Epidermal melanocyte (primary cell): ENCODE results near the gene TMEM200A.
"Not testable (repeated sequence)": the region's sequence is repeated elsewhere in the genome, so short reads cannot be mapped to it uniquely, and the experiment has no call there.

Source experiments
- DNase-seq: peaks from one replicate; pipeline ENCODE4 v3.0.0; 2011; ENCODE audit warnings: low spot score; ENCODE audit not compliant: insufficient read length

TMEM200A gene

DNA sequence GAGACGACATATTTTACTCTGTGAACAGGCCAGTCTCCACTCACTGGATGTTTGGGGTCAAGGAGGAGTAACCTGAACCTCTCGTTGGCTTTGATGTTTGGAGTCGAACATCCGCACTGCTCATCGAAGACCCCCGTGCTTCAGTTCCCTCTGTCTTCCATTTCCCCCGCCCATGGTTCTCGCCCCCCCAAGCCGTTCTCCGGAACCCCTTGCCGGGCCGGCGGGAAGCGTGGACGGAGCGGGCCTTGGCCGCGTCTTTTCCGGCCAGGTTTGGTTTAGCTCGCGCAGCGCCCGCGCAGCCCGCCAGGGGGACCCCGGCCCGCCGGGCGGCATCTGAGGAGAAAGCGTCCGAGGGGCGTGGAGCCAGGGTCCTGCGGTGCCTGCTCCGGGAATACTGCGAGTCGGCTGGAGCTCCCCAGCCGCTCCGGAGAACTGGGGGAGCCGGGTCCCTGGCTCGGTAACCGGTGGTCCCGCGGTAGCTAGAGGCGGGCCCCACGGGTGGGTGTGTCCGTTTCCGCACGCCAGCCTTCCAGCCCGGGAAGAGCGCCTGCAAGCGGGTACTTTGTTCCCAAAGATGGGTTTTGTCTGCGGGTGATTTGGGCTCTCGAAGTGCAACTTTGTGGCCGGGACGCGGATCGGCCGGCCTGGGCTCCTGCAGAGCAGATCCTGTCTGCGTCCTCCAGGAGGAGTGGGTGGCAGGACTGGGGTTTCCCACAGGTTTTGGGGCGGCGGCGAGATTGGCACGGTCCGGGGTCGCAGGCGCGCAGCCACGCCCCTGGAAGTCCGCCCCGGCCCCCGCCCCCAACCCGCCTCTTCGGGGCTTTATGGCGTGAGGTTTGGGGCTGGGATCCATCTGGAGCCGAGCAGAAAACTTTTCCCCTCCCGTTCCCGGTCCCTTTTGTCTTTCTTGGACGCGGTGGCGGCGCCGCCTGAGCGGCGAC, at the start of gene TMEM200A:
TSS of gene TMEM200A (plus strand) at position 852 of the 941 bp plus-strand sequence. CDS start 74,406 bp downstream, outside the sequence.
- DNase-seq: no peak

DNA sequence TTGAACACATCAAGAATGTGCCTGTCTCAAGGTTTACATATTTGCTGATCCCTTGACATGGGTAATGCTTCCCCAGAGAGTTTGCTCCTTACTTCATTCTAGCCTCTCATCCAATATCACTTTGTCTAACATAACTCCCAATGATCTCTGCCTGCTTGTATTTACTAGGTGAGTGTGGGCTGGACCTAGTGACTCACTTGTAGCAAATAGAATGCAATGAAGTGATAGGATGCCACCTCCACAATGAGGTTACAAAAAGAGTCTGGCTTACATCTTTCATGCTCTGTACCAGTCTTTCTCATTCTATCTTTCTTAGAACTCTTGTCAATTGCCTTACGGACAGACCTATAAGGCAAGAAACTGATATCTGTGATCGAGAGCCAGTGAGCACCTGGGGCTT, 44.9 kb upstream of the TMEM200A start:
- DNase-seq: no peak

DNA sequence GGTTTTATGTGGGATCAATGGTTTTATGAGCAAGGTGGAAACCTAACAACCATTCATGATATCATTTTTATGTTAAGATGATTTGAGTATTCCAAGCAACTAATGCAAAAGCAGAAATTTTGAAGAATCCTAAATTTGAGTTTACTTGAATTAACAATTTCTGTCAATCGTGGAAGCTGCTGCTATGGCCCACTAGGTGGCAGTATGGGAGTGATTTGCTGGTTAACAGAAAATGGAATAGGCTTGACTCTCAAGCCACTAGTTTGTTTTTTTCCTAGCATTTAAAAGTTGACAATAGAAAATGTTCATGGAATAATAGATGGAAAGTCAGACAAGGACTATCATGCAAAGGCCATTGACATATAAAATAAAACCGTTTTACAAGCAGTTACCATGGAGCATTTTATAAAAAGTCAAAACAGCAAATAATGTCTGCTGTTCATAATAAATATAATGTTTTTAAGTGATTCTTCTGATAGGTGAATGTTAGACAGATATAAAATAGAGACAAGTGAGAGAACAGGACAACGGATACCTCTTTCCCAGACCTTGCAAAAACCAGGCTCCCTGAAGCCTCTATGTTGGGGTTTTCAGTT, 43.0 kb upstream of the TMEM200A start:
- DNase-seq: no peak

DNA sequence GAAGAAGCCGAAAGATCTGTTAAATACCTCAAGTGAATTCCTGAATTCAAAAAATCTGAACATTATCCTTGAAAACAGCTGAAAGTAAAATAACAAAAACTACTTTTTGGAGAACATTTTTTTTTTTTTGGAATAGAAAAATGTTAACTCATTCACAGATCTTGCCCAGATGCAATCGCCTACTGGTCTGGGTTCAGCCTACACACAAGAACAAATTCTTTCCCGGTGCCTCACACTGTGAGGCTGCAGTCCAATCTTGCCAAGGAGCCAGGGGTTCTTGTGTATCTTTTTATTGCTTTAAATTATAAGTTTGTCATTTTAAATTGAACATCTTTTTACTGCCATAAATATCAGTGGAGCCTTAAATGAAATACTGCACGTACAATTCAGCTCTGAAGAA, 41.2 kb upstream of the TMEM200A start:
- no peak for DNase-seq

DNA sequence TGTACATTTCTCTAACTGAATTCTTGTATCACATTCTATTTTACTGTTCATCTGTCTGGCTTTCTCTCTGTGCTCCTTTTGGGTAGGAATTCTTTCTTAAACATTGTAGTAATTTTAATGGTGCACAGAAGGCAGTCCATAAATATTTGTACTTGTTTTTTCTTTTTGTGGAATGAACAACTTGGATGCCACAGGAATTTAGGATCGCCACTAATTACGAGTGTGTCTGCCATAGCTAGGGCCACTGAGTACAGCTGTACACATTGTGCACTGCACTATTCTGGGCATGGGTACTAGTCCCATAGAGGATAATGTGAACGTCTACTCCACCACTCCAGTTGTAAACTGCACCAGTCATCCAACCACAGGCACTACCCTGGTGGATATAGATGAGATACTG, 39.3 kb upstream of the TMEM200A start:
- DNase-seq: no peak

DNA sequence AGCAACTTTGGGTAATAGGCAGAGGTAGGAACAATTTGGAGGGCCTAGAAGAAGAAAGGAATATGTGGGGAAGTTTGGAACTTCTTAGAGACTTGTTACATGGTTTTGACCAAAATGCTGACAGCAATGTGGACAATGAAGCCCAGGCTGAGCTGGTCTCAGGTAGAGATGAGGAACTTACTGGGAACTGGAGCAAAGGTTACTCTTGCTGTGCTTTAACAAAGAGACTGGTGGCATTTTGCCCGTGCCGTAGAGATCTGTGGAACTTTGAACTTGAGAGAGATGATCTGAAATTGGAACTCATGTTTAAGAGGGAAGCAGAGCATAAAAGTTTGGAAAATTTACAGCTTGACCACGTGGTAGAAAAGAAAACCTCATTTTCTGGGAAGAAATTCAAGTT, 28.3 kb upstream of the TMEM200A start:
- DNase-seq: no peak

DNA sequence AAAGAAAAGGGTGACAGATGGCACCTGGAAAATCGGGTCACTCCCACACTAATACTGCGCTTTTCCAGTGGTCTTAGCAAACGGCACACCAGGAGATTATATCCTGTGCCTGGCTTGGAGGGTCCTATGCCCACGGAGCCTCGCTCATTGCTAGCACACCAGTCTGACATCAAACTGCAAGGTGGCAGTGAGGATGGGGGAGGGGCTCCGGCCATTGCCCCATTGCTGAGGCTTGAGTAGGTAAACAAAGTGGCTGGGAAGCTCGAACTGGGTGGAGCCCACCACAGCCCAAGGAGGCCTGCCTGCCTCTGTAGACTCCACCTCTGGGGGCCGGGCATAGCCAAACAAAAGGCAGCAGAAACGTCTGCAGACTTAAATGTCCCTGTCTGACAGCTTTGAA, 19.5 kb upstream of the TMEM200A start:
- not testable (repeated sequence) for DNase-seq

DNA sequence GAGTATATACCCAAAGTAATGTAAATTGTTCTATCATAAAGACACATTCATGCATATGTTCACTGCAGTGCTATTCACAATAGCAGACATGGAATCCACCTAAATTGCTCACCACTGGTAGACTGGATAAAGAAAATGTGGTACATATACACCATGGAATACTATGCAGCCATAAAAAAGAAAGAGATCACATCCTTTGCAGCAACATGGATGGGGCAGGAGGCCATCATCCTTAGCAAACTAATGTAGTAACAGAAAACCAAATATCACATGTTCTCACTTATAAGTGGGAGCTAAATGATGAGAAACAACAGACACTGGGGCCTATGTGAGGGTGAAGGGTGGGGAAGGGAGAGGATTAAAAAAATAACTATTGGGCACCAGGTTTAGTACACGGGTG, 11.5 kb upstream of the TMEM200A start:
- DNase-seq: no peak

DNA sequence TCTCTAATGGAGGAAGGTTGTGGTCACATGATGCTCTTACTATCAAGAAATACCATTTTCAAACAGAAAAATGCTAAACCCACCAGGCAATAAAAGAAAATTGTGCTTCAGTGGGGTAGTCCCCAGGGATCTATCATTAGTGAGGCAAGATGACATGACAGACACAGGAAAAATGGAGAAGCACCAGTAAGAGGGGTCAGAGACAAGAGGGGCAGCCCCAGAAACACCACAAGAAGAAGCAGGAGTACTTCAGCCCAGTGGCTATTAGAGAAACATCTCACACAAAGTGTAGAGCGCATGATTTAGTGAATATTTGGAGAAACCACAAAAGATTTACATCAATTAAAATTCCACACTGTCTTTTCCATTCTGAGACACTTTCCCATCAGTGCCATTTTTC, 10.2 kb upstream of the TMEM200A start:
- DNase-seq: no peak

DNA sequence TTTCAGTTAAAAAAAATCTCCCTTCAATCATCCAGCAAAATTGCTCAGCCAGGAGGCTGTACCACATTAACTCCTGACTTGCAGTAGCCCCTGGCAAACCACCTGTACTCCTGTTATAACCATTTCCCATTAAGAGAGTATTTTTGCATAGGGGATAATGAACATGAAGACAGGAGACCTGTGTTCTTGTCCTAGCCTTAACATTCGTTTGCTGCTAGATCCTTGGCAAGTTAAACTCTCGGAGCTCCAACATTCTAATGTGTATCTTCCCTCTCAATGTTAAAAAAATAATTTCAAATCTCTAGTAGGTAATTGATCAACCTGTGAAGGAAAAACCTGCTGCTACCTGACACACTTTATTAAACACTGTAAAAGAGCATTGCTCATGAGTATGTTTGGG, 8.4 kb upstream of the TMEM200A start:
- no peak for DNase-seq

DNA sequence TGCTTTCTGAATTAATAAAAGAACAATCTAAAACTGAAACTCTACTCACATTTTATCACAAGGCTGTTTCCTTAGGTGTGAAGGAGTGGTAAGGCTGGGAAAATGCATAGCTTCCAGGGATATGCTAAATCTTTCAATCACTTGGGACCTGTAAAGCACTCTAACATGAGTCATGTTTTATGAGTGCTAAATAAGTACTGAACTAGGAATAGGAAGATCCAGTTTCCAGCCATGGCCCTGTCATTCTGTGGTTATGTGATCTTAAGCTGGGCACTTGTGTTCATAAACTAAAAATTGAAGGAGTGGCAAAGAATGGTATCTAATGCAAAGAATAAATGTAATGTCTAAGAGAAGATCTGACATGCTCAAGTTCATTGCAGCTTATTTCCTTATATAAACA, 6.1 kb upstream of the TMEM200A start:
- no peak for DNase-seq

DNA sequence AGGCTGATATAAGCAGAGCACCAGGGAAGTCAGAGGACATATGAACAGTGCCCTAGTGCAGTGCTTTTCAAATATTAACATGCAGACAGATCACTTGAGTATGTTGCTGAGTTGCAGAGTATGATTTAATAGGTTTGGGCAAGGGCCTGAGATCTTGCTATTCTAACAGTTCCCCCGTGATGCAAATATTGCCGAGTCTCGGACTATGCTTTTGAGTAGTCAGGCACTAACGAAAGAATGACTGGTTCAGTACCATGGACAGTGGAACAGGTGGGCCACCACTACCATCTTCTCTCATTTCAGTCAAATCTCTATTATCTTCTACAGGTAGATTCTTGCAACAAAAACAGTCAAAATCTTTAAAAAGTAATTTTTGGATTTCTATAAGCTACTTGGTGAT, 3.7 kb upstream of the TMEM200A start:
- DNase-seq: no peak

DNA sequence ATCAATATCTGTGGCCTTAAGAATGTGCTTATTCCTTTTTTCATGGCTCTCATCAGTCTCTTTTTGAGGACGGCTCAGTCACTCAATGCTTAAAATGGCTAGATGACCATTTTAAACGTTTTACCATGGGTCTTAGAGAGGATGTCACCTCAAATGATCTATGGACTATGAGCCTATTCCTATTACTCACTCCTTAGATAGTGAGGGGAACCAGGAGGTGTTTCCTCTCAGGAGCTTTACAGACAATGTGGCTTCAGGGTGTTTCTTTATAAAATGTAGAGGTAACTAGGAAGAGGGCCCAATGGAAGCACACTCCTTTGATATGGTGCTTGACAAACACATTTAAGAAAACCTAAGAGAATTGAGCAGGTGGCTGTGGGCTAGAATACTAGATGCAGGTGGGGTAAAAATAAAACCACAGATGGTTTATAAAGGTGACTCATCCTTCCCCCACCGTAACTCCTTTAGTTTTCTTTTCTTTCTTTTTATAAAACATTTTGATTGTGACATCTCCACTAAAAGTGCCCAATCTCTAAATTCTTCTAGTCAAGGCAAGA, 1.5 kb upstream of the TMEM200A start:
- no peak for DNase-seq

DNA sequence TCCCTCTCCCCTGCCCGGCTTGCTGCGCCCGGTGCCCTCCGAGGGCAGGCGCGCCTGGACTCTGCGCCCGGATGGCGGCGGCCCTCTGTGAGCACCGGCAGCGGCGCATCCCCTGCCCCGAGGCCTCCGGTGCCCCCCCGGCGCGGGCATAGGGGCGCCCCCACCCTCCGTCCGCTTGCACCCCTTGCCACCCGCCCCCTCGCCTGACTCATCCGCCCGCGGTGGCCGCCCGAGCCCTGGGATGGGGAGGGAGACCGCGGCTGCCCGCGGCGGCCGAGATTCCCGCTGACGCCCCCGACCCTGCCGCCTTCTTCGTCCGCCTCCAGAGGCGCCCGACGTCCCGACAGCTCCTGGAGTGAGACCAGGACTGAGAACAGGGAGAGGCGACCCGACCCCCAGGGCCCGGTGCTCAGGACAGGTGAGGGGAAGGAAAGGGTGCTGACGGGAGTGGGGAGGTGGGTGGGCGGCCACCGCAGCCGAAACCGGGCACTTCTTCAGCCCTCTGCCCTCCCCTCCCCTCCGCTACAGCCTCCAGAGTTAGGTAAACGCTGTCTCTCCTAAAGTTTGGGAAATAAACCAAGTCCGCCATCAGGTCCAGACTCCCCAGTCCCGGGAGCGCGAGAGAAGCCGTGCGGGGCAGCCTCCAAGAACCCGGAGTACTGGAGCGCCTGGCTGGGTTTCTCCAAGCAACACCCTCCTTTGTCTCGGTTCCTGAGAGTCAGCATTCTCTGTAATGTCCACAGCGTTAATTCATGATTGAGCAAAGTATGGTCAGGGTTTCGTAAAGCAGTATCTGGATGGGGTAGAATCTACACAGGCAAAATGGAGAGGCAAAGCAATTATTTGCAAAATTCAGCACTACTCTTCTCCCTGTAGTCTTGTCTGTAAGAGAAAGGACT, 539 bp downstream of the TMEM200A start:
- no peak for DNase-seq

DNA sequence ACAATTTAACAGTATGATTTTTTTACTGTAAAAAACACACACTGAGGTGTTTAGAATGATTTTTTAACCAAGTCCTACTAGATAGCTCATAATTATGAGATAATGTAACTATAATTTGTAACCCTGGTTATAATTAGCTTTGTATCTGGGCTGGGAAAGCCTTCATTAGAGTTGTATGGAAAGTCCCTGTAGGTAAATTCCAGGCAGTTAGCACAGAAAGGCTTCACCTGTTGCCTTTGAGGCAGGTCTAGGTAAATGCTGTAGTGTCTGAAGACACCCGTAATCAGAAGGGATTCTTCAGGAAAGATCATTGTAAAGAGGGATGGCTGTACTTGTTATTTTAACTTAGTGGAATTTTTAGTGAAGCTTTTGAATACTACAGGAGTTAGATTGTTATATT, 1.9 kb downstream of the TMEM200A start:
- no peak for DNase-seq

DNA sequence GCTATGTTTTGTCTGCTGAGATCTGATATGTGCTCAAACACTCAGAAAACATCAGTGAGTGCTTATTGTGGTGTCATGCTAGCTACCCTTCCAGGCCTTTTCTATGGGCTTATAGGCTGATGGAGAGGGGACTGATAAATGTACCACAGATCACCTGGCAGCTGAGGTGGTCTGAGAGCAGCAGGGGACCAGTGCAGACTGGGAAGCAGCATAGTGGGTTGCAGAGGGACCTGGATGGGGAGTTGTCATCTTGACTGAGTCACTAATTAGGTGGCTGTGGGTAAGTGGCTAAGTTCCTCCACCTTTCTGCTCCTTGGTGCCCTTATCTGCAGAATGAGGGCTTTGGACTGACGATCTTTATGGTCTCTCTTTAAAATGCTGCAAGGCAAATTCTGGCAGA, 2.8 kb downstream of the TMEM200A start:
- no peak for DNase-seq

DNA sequence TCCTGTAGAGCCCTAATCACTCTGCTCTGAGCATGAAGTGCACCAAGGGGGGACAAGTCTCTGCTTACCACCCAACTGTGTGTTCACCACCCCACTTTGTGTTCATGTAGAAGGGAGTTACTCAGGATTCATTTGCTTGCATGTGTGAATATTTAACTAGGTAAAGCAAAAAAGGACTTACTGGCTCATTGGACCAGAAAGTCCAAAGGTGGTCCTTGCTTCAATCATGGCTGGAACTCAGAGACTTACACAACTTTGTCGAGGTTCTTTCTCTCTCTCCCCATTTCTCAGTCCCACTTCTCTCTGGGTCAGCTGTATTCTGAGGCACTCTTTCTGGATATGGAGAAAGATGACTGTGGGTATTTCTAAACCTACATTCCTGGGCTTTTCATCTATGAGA, 4.0 kb downstream of the TMEM200A start:
- no peak for DNase-seq

DNA sequence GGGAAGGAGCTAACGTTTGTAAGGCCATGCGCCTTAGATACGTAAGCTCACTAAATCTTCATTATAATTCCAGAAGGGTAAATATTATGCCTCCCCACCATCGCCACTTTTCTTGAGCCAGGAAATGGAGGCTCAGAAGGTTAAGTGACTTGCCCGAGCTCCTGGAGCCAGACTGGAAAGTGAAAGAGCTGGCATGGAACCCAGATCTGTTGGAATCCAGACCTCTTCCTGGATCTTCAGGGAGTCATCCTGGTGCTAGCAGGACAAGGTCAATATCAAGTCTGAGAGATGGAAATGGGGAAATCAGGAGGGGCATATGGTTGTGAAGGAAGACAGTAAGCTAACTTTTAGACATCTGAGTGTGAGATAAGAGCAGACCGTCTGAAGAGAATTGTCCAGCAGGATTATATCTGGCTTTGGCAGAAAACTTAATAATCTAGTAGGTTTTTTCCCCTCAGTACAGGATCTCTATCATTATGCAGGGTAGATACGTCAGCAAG, 6.2 kb downstream of the TMEM200A start:
- no peak for DNase-seq

DNA sequence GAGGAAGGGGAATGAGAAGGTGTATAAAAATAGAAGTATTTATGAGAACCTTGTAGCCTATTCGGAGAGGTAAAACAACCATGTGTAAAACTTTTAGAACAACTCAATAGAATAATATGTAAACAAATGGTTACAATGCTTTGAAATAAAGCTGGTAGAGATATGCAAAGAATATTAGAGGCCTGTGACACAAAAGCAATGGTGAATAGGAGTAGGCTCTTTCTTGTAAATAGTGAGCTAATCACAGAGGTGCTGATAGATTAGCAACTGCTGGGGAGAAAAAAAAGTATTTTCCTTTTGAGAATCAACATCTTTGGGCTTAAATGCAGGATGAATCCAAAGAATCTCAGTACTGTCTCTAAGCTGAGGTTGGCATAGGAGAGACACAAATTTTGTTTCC, 7.0 kb downstream of the TMEM200A start:
- DNase-seq: no peak

DNA sequence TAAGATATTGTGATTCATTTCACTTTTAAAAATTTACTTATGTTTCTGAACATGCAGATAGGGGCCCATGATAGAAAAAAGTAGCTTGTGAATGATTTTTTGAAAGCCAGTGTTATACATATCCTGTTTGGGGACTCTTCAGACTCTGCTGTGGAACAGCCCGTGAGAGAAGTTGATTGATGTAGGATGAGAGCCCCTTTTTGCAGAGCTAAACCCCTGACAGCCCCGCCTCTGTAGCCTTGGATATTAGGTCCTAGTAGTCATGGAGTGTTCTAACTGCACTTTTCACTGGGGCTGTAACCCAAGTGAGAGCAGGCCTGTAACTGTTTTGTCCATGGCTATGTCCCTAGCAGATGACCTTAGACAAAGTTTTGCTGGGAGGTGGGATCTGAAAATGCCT, 8.2 kb downstream of the TMEM200A start:
- DNase-seq: no peak

DNA sequence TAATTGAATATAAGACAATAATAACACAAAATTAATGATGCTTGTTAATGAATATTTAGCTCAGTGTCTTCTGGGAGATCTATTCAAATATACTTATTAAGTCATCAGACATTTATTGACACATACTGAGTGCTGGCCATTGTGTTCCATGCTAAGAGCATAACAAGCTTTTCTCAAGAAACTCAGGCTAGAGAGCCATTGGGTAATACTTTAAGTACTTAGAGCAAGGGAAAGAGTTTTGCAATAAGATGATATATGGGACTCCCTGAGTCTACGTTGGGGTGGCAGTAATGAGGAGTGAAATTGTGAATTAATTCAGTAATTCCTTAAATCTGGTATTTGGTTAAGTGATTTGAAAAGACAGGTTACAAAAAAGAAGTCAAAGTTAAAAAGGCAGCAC, 11.1 kb downstream of the TMEM200A start:
- DNase-seq: no peak
